Measurements from ENCODE around the gene GNG7.
"Not testable (repeated sequence)": the region's sequence is repeated elsewhere in the genome, so short reads cannot be mapped to it uniquely, and the experiment has no call there.

GNG7 gene

GRCh38 chr19:2602391-2603181 is 99.9 kb downstream of the GNG7 start:
- DNase-seq (ENCODE audit: low read depth in 2 of 2), result no peak

- no peak for DNase-seq (ENCODE audit: low read depth in 2 of 2)
Measured at GRCh38 chr19:2600914-2601870, 101.3 kb downstream of the GNG7 start.

- DNase-seq (ENCODE audit: low read depth in 2 of 2), result no peak
Measured at GRCh38 chr19:2594319-2594718, 108.2 kb downstream of the GNG7 start.

GRCh38 chr19:2592824-2593223 is 109.7 kb downstream of the GNG7 start:
- DNase-seq (ENCODE audit: low read depth in 2 of 2), result no peak

GRCh38 chr19:2591537-2592291 is 110.8 kb downstream of the GNG7 start:
- DNase-seq (ENCODE audit: low read depth in 2 of 2), result no peak

GRCh38 chr19:2590630-2591399 is 111.7 kb downstream of the GNG7 start:
- DNase-seq (ENCODE audit: low read depth in 2 of 2), result no peak

- no peak for DNase-seq (ENCODE audit: low read depth in 2 of 2)
Measured at GRCh38 chr19:2589441-2589840, 113.1 kb downstream of the GNG7 start.

- DNase-seq (ENCODE audit: low read depth in 2 of 2), result no peak
Measured at GRCh38 chr19:2588081-2588777, 114.3 kb downstream of the GNG7 start.

- DNase-seq (ENCODE audit: low read depth in 2 of 2), result no peak
Measured at GRCh38 chr19:2587001-2587719, 115.3 kb downstream of the GNG7 start.

GRCh38 chr19:2586196-2586595 is 116.3 kb downstream of the GNG7 start:
- DNase-seq (ENCODE audit: low read depth in 2 of 2), result no peak

GRCh38 chr19:2584002-2584401 is 118.5 kb downstream of the GNG7 start:
- no peak for DNase-seq (ENCODE audit: low read depth in 2 of 2)

- DNase-seq (ENCODE audit: low read depth in 2 of 2), result no peak
Measured at GRCh38 chr19:2582984-2583956, 119.2 kb downstream of the GNG7 start.

- not testable (repeated sequence) for DNase-seq (ENCODE audit: low read depth in 2 of 2)
Measured at GRCh38 chr19:2580396-2580795, 122.1 kb downstream of the GNG7 start.

- no peak for DNase-seq (ENCODE audit: low read depth in 2 of 2)
Measured at GRCh38 chr19:2579678-2580280, 122.7 kb downstream of the GNG7 start.

- peak; percentile 51 to 56 for DNase-seq (ENCODE audit: low read depth in 2 of 2)
Measured at GRCh38 chr19:2578901-2579677, 123.4 kb downstream of the GNG7 start.

- DNase-seq (ENCODE audit: low read depth in 2 of 2), result no peak
Measured at GRCh38 chr19:2578391-2578890, 124.1 kb downstream of the GNG7 start.

- DNase-seq (ENCODE audit: low read depth in 2 of 2), result no peak
Measured at GRCh38 chr19:2577722-2578335, 124.7 kb downstream of the GNG7 start.

Measured in stimulated activated CD4-positive, alpha-beta T cell treated with anti-CD3 and anti-CD28 coated beads, Interleukin-1b, Interleukin-23, amount 100 ng/mL, for 4 hours (primary cell).